Measurements from ENCODE around the gene CGN.

GRCh38 chr1:151584278-151584677 lies 73.1 kb downstream of the CGN start:
- TF ChIP-seq CTCF (IDR thresholded peaks at IDR 0.05) (no peak), POLR2A (IDR thresholded peaks at IDR 0.05) (no peak)
